Astrocyte (in vitro differentiated cells and primary cell): ENCODE measurements around the gene EIF2S3. TPM values are rescaled to one million over a fixed set of nuclear protein-coding genes. Genes with fewer than 3 reads are reported as not detected.

ENCODE experiments used
- DNase-seq: peaks from one replicate; pipeline ENCODE4 v3.0.0-alpha.2; 2010; ENCODE audit warnings: low read depth
- FAIRE-seq: peaks from 2 replicates; lab custom pipeline; 2011; peaks lifted over from hg19 to GRCh38; lab: Jason Lieb, UNC
- H2AFZ ChIP-seq: 2 replicates; pipeline ENCODE4 v1.6.0; 2012; ENCODE audit warnings: low read depth, low read length, inconsistent platforms
- H3K27ac ChIP-seq: 2 replicates; pipeline ENCODE4 v1.5.1; 2011; ENCODE audit warnings: low read depth, low read length, inconsistent platforms
- H3K27me3 ChIP-seq: 2 replicates; pipeline ENCODE4 v1.6.0; 2011; ENCODE audit warnings: low read length, inconsistent platforms; ENCODE audit not compliant: insufficient read depth
- H3K36me3 ChIP-seq: 2 replicates; pipeline ENCODE4 v1.5.1; 2011; ENCODE audit warnings: low read length, inconsistent platforms; ENCODE audit not compliant: insufficient read depth
- H3K4me1 ChIP-seq: 2 replicates; pipeline ENCODE4 v1.5.1; 2011; ENCODE audit warnings: low read length, inconsistent platforms; ENCODE audit not compliant: insufficient read depth
- H3K4me2 ChIP-seq: 2 replicates; pipeline ENCODE4 v1.6.0; 2012; ENCODE audit warnings: low read length, inconsistent platforms
- H3K4me3 ChIP-seq: 2 replicates; pipeline ENCODE4 v1.5.1; 2011; ENCODE audit warnings: low read depth, mild to moderate bottlenecking, low read length, inconsistent platforms; ENCODE audit not compliant: insufficient read depth
- H3K79me2 ChIP-seq: 2 replicates; pipeline ENCODE4 v1.6.0; 2012; ENCODE audit warnings: mild to moderate bottlenecking, low read length, inconsistent platforms; ENCODE audit not compliant: insufficient read depth
- H3K9ac ChIP-seq: 2 replicates; pipeline ENCODE4 v1.6.0; 2012; ENCODE audit warnings: mild to moderate bottlenecking, low read length, inconsistent platforms
- H3K9me3 ChIP-seq: 2 replicates; pipeline ENCODE4 v1.5.1; 2012; ENCODE audit warnings: low read depth, mild to moderate bottlenecking, low read length, inconsistent platforms; ENCODE audit not compliant: insufficient read depth
- H4K20me1 ChIP-seq: 2 replicates; pipeline ENCODE4 v1.6.0; 2012; ENCODE audit warnings: low read length, inconsistent platforms; ENCODE audit not compliant: insufficient read depth
- H3K27ac Mint-ChIP-seq: one replicate; pipeline ENCODE4 v1.8.0; 2021; ENCODE audit warnings: mild to moderate bottlenecking, mixed read lengths; ENCODE audit not compliant: unreplicated experiment
- H3K27me3 Mint-ChIP-seq: one replicate; pipeline ENCODE4 v1.8.0; 2021; ENCODE audit warnings: low read depth, mixed read lengths; ENCODE audit not compliant: unreplicated experiment
- H3K36me3 Mint-ChIP-seq: one replicate; pipeline ENCODE4 v1.8.0; 2021; ENCODE audit warnings: low read depth, mixed read lengths; ENCODE audit not compliant: unreplicated experiment
- H3K4me1 Mint-ChIP-seq: one replicate; pipeline ENCODE4 v1.8.0; 2021; ENCODE audit warnings: low read depth, mixed read lengths; ENCODE audit not compliant: unreplicated experiment
- H3K4me3 Mint-ChIP-seq: one replicate; pipeline ENCODE4 v1.8.0; 2021; ENCODE audit warnings: mild to moderate bottlenecking, moderate library complexity, mixed read lengths; ENCODE audit not compliant: unreplicated experiment
- H3K9me3 Mint-ChIP-seq: one replicate; pipeline ENCODE4 v1.8.0; 2021; ENCODE audit warnings: mild to moderate bottlenecking, mixed read lengths; ENCODE audit not compliant: unreplicated experiment
- EZH2 ChIP-seq: IDR thresholded peaks from 2 replicates; pipeline ENCODE4 v1.6.1; 2012; ENCODE audit warnings: mild to moderate bottlenecking, low read length, inconsistent platforms; ENCODE audit not compliant: insufficient read depth
- total RNA-seq: library from RNA; stranded (reverse); gene quantifications from 2 replicates; pipeline ENCODE4 v1.2.1, GENCODE V29; 2021
- TF ChIP-seq, protein P1 (sequence below): IDR thresholded peaks from 2 replicates; pipeline ENCODE4 v1.5.1; 2011; ENCODE audit warnings: low read depth, mild to moderate bottlenecking, inconsistent platforms, low read length, moderate library complexity; ENCODE audit not compliant: insufficient read depth

EIF2S3 gene
- total RNA-seq, 1 donor from 2014 or later, result 216 TPM

DNA sequence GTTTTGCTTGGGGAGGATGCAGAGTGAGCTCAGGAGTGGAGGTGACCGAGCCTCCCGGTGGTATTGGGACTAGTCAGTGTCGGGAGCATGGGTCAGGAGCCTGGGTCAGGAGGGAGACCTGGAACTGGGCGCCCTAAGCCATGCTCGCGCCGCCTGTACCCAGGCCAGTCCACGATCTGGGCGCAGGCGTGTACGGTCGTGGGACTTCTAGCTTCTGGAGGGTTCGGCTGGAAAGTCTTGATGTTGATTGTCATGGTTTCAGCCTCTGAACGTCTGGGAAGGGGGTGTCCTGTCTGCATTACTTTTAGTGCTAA is 244 bp downstream of the EIF2S3 start:
- FAIRE-seq (peak; percentile 39), DNase-seq (no peak)
- H3K4me1 Mint-ChIP-seq, result peaks cover 1% of the 10 kb centered on the region
- no peak overlapping the region for H3K4me3 Mint-ChIP-seq
- Histone ChIP-seq H3K4me3 (no peak overlapping the region), H4K20me1 (peaks cover 16% of the 10 kb centered on the region), H3K4me2 (no peak overlapping the region), H3K79me2 (peaks cover 24% of the 10 kb centered on the region), H3K27me3 (no peaks in the 10 kb centered on the region), H3K27ac (peak overlapping the region; percentile 96), H3K36me3 (peaks cover 16% of the 10 kb centered on the region), H3K4me1 (peaks cover 3% of the 10 kb centered on the region), H3K9ac (no peak overlapping the region), H2AFZ (peak overlapping the region; percentile 82), H3K9me3 (no peaks in the 10 kb centered on the region)
- H3K27ac Mint-ChIP-seq, result peak overlapping the region; percentile 99
- H3K27me3 Mint-ChIP-seq, result no peaks in the 10 kb centered on the region
- H3K9me3 Mint-ChIP-seq, result no peaks in the 10 kb centered on the region
- H3K36me3 Mint-ChIP-seq, result no peaks in the 10 kb centered on the region
- TF ChIP-seq EZH2, result no peak
- TF ChIP-seq, protein P1, sequence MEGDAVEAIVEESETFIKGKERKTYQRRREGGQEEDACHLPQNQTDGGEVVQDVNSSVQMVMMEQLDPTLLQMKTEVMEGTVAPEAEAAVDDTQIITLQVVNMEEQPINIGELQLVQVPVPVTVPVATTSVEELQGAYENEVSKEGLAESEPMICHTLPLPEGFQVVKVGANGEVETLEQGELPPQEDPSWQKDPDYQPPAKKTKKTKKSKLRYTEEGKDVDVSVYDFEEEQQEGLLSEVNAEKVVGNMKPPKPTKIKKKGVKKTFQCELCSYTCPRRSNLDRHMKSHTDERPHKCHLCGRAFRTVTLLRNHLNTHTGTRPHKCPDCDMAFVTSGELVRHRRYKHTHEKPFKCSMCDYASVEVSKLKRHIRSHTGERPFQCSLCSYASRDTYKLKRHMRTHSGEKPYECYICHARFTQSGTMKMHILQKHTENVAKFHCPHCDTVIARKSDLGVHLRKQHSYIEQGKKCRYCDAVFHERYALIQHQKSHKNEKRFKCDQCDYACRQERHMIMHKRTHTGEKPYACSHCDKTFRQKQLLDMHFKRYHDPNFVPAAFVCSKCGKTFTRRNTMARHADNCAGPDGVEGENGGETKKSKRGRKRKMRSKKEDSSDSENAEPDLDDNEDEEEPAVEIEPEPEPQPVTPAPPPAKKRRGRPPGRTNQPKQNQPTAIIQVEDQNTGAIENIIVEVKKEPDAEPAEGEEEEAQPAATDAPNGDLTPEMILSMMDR, result no peak

DNA sequence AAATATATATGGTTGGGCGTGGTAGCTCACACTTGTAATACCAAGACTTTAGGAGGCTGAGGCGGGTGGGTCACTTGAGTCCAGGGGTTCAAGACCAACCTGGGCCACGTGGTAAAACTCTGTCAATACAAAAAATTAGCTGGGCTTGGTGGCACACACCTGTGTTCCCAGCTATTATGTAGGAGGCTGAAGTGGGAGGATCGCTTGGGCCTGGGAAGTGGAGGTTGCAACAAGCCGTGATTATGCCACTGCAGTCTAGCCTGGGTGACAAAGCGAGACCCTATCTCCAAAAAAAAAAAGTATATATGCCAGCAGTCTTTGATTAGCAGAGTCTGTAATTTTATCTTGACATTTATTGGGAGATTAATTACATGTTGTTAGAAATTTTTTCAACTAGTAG is 8.7 kb downstream of the EIF2S3 start:
- H3K4me1 ChIP-seq, result no peaks in the 10 kb centered on the region
- no peaks in the 10 kb centered on the region for H3K9me3 ChIP-seq
- H3K9ac ChIP-seq, result no peak overlapping the region
- Mint-ChIP-seq H3K27me3 (no peaks in the 10 kb centered on the region), H3K36me3 (no peaks in the 10 kb centered on the region), H3K27ac (no peak overlapping the region), H3K4me3 (no peak overlapping the region), H3K4me1 (peaks cover 1% of the 10 kb centered on the region), H3K9me3 (no peaks in the 10 kb centered on the region)
- TF ChIP-seq, protein P1, result no peak
- TF ChIP-seq EZH2, result no peak
- H3K36me3 ChIP-seq, result peaks cover 28% of the 10 kb centered on the region
- no peak overlapping the region for H3K4me2 ChIP-seq
- H3K79me2 ChIP-seq, result peaks cover 29% of the 10 kb centered on the region
- no peaks in the 10 kb centered on the region for H3K27me3 ChIP-seq
- no peak overlapping the region for H3K4me3 ChIP-seq
- H2AFZ ChIP-seq, result no peak overlapping the region
- DNase-seq (no peak), FAIRE-seq (no peak)
- peaks cover 24% of the 10 kb centered on the region for H4K20me1 ChIP-seq
- H3K27ac ChIP-seq, result no peak overlapping the region

DNA sequence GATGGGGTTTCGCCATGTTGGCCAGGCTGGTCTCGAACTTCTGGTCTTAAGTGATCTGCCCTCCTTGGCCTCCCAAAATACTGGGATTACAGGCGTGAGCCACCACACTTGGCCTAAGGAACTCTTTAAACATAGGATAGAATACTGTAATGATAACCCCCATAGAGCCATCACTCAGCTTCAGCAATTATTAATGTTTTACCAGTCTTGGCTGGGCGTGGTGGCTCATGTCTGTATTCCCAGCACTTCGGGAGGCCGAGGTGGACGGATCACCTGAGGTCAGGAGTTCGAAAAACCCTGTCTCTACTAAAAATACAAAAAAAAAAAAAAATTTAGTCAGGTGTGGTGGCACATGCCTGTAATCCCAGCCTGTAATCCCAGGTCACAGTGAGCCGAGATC is 15.1 kb downstream of the EIF2S3 start:
- H3K27ac ChIP-seq, result no peak overlapping the region
- H4K20me1 ChIP-seq, result no peaks in the 10 kb centered on the region
- Mint-ChIP-seq H3K36me3 (no peaks in the 10 kb centered on the region), H3K9me3 (no peaks in the 10 kb centered on the region), H3K4me1 (no peaks in the 10 kb centered on the region), H3K27me3 (no peaks in the 10 kb centered on the region), H3K4me3 (no peak overlapping the region), H3K27ac (no peak overlapping the region)
- DNase-seq (no peak), FAIRE-seq (no peak)
- TF ChIP-seq, protein P1, result no peak
- TF ChIP-seq EZH2, result no peak
- no peak overlapping the region for H3K4me3 ChIP-seq
- H3K9ac ChIP-seq, result no peak overlapping the region
- H3K4me2 ChIP-seq, result no peak overlapping the region
- no peak overlapping the region for H2AFZ ChIP-seq
- no peaks in the 10 kb centered on the region for H3K9me3 ChIP-seq
- no peaks in the 10 kb centered on the region for H3K27me3 ChIP-seq
- H3K4me1 ChIP-seq, result no peaks in the 10 kb centered on the region
- peaks cover 3% of the 10 kb centered on the region for H3K79me2 ChIP-seq
- H3K36me3 ChIP-seq, result peaks cover 23% of the 10 kb centered on the region
